Activated CD4-positive, alpha-beta T cell treated with anti-CD3 and anti-CD28 coated beads, Interleukin-2, amount 10 ng/mL, durations not matched to agents 7 days and 5 days (primary cell): ENCODE data around the gene CEACAM16. TPM values are rescaled to one million over a fixed set of nuclear protein-coding genes. Genes with fewer than 3 reads are reported as not detected.

ENCODE experiments used
- CTCF ChIA-PET: fragments of 350-600 bp; sonication (Branson Sonifier 250); formaldehyde crosslinking; loops from one replicate; lab custom pipeline; 2021; ENCODE audit warnings: antibody characterized with exemption; lab: Charles Lee
- POLR2A ChIA-PET: fragments of 350-600 bp; sonication (Branson Sonifier 250); formaldehyde crosslinking; loops from one replicate; lab custom pipeline; 2021; ENCODE audit warnings: antibody characterized with exemption; lab: Charles Lee
- DNase-seq: peaks from one replicate; pipeline ENCODE4 v3.0.0-alpha.2; 2020
- H3K27ac Mint-ChIP-seq: one replicate; pipeline ENCODE4 v1.8.0; 2021; ENCODE audit warnings: mild to moderate bottlenecking, moderate library complexity, mixed read lengths
- H3K27me3 Mint-ChIP-seq: one replicate; pipeline ENCODE4 v1.8.0; 2021; ENCODE audit warnings: mixed read lengths
- H3K36me3 Mint-ChIP-seq: one replicate; pipeline ENCODE4 v1.8.0; 2021; ENCODE audit warnings: low read depth, mixed read lengths
- H3K4me1 Mint-ChIP-seq: one replicate; pipeline ENCODE4 v1.8.0; 2021; ENCODE audit warnings: mixed read lengths
- H3K4me3 Mint-ChIP-seq: one replicate; pipeline ENCODE4 v1.8.0; 2021; ENCODE audit warnings: mild to moderate bottlenecking, moderate library complexity, mixed read lengths
- H3K9me3 Mint-ChIP-seq: one replicate; pipeline ENCODE4 v1.8.0; 2021; ENCODE audit warnings: mixed read lengths
- microRNA-seq: library from miRNA; unstranded; fragments of <30 nt; microRNA quantifications from one replicate; pipeline ENCODE4 v1.2.0, GENCODE V29; 2021; ENCODE audit warnings: borderline microRNAs expressed, borderline replicate concordance
- total RNA-seq, 2 experiments: library from RNA; stranded (reverse); gene quantifications; one replicate each; pipeline ENCODE4 v1.2.3, GENCODE V29; 2021

Gene CEACAM16
- total RNA-seq, 2 experiments from 2014 or later = not detected

GRCh38 chr19:44756089-44756562 lies 57.2 kb downstream of the CEACAM16 start:
- H3K27me3 Mint-ChIP-seq = no peaks in the 10 kb centered on the region
- POLR2A ChIA-PET = no interaction called here
- H3K9me3 Mint-ChIP-seq = no peaks in the 10 kb centered on the region
- CTCF ChIA-PET = interaction anchor here (1.5 to 4.4 kb wide), 4 partner anchors 11 to 32 kb away, joined by 4 to 20 read pairs (median 10); no protein-coding TSS in a partner anchor
- no peak for DNase-seq
- H3K27ac Mint-ChIP-seq = peak overlapping the region; percentile 91
- peaks cover 69% of the 10 kb centered on the region for H3K36me3 Mint-ChIP-seq
- H3K4me3 Mint-ChIP-seq = no peak overlapping the region
- peaks cover 75% of the 10 kb centered on the region for H3K4me1 Mint-ChIP-seq

DNA sequence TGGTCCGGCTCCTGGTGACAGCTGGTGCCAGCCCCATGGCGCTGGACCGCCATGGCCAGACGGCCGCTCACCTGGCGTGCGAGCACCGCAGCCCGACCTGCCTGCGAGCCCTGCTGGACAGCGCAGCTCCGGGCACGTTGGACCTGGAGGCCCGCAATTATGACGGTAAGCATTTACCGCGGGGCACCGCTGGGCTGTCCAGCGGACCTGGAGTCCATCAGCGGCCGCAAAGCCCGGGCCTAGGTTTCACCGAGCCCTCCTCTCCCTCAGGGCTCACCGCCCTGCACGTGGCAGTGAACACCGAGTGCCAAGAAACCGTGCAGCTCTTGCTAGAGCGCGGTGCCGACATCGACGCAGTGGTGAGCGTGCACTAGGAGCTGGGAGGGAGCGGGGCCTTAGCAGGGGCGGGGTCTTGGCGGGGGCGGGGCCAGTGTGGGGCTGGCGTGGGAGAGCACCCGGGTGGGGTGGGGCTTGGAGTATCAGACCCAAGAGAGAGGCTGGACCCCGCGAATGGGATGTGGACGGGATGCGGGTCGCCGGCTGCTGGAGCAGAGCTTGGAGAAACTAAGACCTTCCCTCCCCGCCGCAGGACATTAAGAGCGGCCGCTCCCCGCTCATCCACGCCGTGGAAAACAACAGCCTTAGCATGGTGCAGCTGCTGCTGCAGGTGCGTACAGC lies 58.2 kb downstream of the CEACAM16 start:
- ChIA-PET POLR2A (no interaction called here), CTCF (interaction anchor here (1.1 to 4.4 kb wide), 3 partner anchors 10 to 33 kb away, joined by 3 to 14 read pairs (median 8); no protein-coding TSS in a partner anchor)
- Mint-ChIP-seq H3K27me3 (no peaks in the 10 kb centered on the region), H3K36me3 (peaks cover 62% of the 10 kb centered on the region), H3K27ac (peak overlapping the region; percentile 50), H3K4me1 (peaks cover 69% of the 10 kb centered on the region), H3K4me3 (no peak overlapping the region), H3K9me3 (no peaks in the 10 kb centered on the region)
- DNase-seq = no peak

GRCh38 chr19:44757735-44758505 lies 59.0 kb downstream of the CEACAM16 start:
- Mint-ChIP-seq H3K9me3 (no peaks in the 10 kb centered on the region), H3K27me3 (no peaks in the 10 kb centered on the region), H3K4me3 (no peak overlapping the region), H3K27ac (peak overlapping the region; percentile 81), H3K4me1 (peaks cover 65% of the 10 kb centered on the region), H3K36me3 (peaks cover 56% of the 10 kb centered on the region)
- ChIA-PET CTCF (interaction anchor here (1.1 to 4.4 kb wide), 3 partner anchors 10 to 34 kb away, joined by 3 to 14 read pairs (median 8); no protein-coding TSS in a partner anchor), POLR2A (no interaction called here)
- no peak for DNase-seq

- Mint-ChIP-seq H3K4me1 (peaks cover 62% of the 10 kb centered on the region), H3K4me3 (no peak overlapping the region), H3K36me3 (peaks cover 50% of the 10 kb centered on the region), H3K9me3 (no peaks in the 10 kb centered on the region), H3K27ac (peak overlapping the region; percentile 81), H3K27me3 (no peaks in the 10 kb centered on the region)
- ChIA-PET POLR2A (no interaction called here), CTCF (interaction anchor here (2.2 kb wide), 1 partner anchor 12 kb away, joined by 8 read pairs; no protein-coding TSS in a partner anchor)
- DNase-seq = no peak
Measured at GRCh38 chr19:44758596-44758995, 59.6 kb downstream of the CEACAM16 start.

- Mint-ChIP-seq H3K9me3 (no peaks in the 10 kb centered on the region), H3K4me3 (no peak overlapping the region), H3K27ac (peak overlapping the region; percentile 41), H3K4me1 (peaks cover 63% of the 10 kb centered on the region), H3K36me3 (peaks cover 50% of the 10 kb centered on the region), H3K27me3 (no peaks in the 10 kb centered on the region)
- no peak for DNase-seq
- POLR2A ChIA-PET = no interaction called here
- CTCF ChIA-PET = interaction anchor here (2.2 kb wide), 1 partner anchor 11 kb away, joined by 8 read pairs; no protein-coding TSS in a partner anchor
Measured at GRCh38 chr19:44759083-44759804, 60.3 kb downstream of the CEACAM16 start.

Small RNA genes lying within 50 kb of the gene (microRNA-seq; reads per million reads assigned to microRNA genes)
- gene MIR4531 = not detected
- gene MIR8085 = not detected

Other genes with a start within 250 kb of the CEACAM16 start
- gene ZNF180, start 198.6 kb upstream of the CEACAM16 start, total RNA-seq = 10 to 100 TPM in 1 of 2 experiments, 1 to 10 TPM in 1; 9.6 to 11.7 TPM
- gene CEACAM20, start 169.5 kb upstream of the CEACAM16 start, total RNA-seq = not detected
- not detected for gene IGSF23, start 85.6 kb upstream of the CEACAM16 start, total RNA-seq
- 1 to 10 TPM; 1.9 TPM for gene PVR, start 55.2 kb upstream of the CEACAM16 start, total RNA-seq
- gene CEACAM19, start 27.7 kb upstream of the CEACAM16 start, total RNA-seq = under 1 TPM in 1 of 2 experiments, not detected in 1; 0.23 TPM
- 10 to 100 TPM; 38.7 to 40.2 TPM for gene BCL3, start 49.6 kb downstream of the CEACAM16 start, total RNA-seq
- not detected for gene CBLC, start 78.7 kb downstream of the CEACAM16 start, total RNA-seq
- gene BCAM, start 110.0 kb downstream of the CEACAM16 start, total RNA-seq = not detected
- not detected for gene NECTIN2, start 147.1 kb downstream of the CEACAM16 start, total RNA-seq
- gene TOMM40, start 192.1 kb downstream of the CEACAM16 start, total RNA-seq = 10 to 100 TPM; 55.7 to 65.3 TPM
- gene APOE, start 206.6 kb downstream of the CEACAM16 start, total RNA-seq = under 1 TPM; 0.45 to 0.75 TPM
- not detected for gene APOC1, start 215.5 kb downstream of the CEACAM16 start, total RNA-seq
- gene APOC4, start 243.1 kb downstream of the CEACAM16 start, total RNA-seq = not detected
- gene APOC2, start 246.9 kb downstream of the CEACAM16 start, total RNA-seq = not detected